G401 (cell line): ENCODE data around the gene HTT. TPM values are rescaled to one million over a fixed set of nuclear protein-coding genes. Genes with fewer than 3 reads are reported as not detected.

Experiments used
- DNase-seq: peaks from one replicate; pipeline ENCODE4 v3.0.0-alpha.2; 2015; ENCODE audit warnings: low spot score
- in situ Hi-C: cut with HindIII; loops from 2 replicates; pipeline ENCODE4 v1.10.0; 2016; ENCODE audit warnings: low sequenced_read_pairs, mixed read lengths
- total RNA-seq: library from RNA; depleted of rRNA; stranded (reverse); fragments of >200 nt; shearing (Covaris generic); gene quantifications from 2 replicates; pipeline ENCODE4 v1.2.3, GENCODE V29; 2014

HTT gene
- total RNA-seq, 1 experiment from 2014 or later, result 52.6 TPM

DNA sequence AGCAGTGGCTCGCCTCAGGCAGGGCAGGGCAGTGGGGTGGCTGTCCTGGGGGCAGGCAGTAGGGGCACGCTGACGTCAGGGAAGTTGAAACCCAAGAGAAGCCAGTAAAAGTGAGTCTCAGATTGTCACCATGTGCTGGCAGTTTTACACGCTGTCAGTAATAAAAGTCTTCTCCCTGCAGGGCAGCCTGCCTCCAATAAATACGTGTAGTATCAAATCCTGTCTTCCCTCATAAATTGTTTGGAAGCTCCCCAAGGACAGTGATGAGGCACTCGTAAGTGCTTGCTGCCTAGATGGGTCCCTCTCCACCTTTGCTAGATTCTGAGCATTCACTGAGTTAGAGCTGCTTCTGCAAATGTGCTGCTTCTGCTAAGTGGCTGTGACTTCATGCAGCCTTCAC, 113.6 kb downstream of the HTT start:
- DNase-seq, result no peak
- in situ Hi-C loops, result no loop called here

- in situ Hi-C loops, result no loop called here
- DNase-seq, result no peak
Observed at GRCh38 chr4:3189459-3189858, 115.0 kb downstream of the HTT start.

DNA sequence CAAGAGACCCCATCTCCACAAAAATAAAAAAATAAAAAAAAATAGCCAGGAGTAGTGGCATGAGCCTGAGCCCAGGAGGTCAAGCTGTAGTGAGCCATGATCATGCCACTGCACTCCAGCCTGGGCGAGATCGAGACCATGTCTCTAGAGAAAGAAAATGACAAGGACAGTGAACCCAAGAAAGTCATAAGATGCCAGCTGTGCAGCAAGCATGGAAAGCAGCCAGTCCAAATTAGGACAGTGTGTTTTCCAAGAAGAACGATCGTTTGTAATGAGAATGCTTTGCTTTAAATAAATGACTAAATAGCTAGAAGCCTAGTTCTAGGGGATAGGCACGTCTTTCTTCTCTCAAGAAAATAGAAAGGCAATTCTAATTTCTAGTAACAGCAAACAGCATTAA, 116.1 kb downstream of the HTT start:
- in situ Hi-C loops, result no loop called here
- no peak for DNase-seq

DNA sequence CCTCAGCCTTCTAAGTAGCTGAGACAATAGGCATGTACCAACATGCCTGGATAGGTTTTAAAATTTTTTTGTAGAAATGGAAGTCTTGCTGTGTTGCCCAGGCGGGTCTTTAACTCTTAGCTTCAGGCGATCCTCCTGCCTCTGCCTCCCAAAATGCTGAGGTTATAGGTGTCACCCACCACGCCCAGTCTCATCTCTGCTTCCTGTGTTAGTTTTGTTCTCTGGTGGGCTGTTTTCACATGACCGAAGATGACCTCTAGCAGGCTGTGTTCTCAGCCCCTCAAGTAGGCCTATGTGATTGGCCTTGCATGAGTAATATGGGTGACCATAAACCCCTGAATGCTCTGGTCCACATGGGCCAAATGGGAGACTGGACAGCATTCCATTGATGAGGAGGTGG, 117.7 kb downstream of the HTT start:
- in situ Hi-C loops, result no loop called here
- DNase-seq, result no peak

DNA sequence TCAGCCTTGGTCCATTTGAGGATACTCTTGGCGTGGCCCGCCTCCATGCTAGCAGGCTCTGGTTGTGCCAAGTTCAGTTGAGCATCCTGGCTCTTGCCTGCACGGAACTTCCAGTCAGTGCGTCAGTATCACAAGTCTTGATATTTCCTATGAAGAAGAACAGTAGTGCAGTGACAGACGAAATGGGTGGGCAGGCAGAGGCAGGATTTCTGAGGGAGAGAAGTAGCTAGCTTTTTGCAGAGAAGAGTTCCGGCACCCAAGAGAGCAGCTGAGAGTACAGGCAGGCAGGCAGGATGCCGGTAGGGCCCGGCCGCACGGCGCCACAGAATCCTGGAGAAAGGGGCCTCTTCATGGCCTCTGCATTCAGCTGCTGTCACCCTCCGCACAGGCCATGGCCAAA, 118.3 kb downstream of the HTT start:
- no peak for DNase-seq
- in situ Hi-C loops, result no loop called here

- DNase-seq, result peak; percentile 66
- in situ Hi-C loops, result no loop called here
Observed at GRCh38 chr4:3193531-3194203, 119.2 kb downstream of the HTT start.

DNA sequence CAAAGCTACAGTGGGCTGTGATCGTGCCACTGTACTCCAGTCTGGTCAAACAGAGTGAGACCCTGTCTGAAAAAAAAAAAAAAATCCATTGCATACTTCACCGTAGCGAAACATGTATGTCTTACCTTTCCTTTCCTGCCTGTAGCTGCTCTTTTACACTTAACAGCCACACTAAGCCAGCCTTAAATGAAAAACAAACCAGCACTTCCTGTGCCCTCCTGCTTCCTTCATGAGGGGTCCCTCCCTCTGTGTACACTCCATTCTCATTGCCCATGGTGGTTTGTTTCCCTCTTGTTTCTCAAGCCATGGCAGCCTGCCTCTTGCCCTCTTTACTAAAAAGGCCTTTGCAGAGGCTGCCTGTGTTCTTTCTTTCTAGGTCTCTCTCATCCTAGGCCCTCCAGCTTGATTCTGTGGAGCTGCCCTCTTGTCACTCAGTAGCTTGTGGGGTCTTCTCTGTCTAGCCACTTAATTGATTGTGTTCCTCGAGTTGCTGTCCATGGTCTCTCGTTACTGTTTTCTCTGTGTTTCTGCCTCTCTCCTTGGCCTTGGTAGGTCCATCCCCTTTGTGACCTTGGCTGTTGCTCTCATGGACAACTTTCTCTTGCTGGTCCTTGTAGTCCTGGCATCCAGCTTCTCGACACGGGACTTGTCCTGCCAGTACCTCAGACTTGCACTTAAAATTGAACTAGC, 122.3 kb downstream of the HTT start:
- in situ Hi-C loops, result no loop called here
- no peak for DNase-seq

DNA sequence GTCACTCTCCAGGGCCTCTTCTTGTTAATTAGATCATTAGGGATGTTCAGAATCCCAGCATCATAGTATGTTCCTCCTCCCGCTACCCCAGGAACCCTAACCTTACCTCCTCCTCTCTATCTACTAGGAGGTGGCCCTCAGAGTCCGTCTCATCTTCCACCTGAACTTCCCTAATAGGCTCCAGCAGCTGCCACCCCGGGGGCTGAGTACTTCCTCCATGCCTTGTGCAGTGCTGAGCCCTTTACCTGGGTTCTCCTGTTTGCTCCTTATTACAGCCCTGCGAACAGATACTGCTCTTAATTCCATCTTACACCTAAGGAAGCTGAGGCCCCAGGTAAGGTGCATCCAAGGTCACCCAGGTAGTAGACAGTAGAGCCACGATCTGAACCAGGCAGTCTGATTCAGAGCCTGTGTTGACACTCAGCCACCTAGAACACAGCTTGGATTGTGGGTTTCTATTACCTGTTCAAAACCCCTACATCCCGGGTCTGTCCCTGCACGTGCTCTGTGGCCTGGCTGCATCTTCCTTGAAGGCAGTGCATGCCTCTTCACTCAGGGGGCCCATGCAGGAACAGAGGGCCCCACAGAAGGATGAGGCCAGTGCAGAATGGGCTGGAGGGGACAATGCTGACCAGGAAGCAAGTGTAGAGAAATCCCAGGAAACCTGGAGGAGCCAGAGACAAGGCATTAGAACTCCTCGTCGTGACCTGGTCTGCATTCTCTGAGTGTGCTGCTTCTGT, 123.1 kb downstream of the HTT start:
- DNase-seq, result no peak
- in situ Hi-C loops, result no loop called here

DNA sequence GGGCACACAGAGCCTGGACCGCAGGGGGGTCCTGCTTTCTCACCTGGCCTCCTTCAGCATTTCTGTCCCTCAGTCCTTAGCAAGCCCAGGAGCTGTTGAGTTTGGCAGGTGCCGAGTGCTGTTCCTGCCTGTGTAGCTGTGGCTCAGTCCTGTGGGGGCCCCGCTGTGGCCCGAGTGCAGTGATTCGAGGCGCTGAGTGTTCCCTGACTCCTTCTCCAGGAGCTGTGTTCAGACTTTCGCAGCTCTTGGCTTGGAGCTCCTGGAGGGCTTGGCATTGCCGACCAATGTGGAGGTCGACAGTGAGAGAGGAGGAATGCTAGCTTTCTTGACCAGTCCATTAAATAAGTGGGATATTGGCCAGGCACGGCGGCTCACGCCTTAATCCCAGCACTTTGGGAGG, 124.4 kb downstream of the HTT start:
- DNase-seq, result no peak
- in situ Hi-C loops, result no loop called here

- in situ Hi-C loops, result no loop called here
- DNase-seq, result no peak
Observed at GRCh38 chr4:3199653-3200422, 125.4 kb downstream of the HTT start.

GRCh38 chr4:3200423-3201090, 126.1 kb downstream of the HTT start:
- in situ Hi-C loops, result no loop called here
- DNase-seq, result no peak

- in situ Hi-C loops, result no loop called here
- no peak for DNase-seq
Observed at GRCh38 chr4:3201718-3202702, 127.5 kb downstream of the HTT start.

- in situ Hi-C loops, result no loop called here
- peak; percentile 25 for DNase-seq
Observed at GRCh38 chr4:3202836-3203820, 128.6 kb downstream of the HTT start.

- DNase-seq, result no peak
- in situ Hi-C loops, result no loop called here
Observed at GRCh38 chr4:3203971-3204431, 129.5 kb downstream of the HTT start.

- DNase-seq, result no peak
- in situ Hi-C loops, result no loop called here
Observed at GRCh38 chr4:3205995-3206394, 131.5 kb downstream of the HTT start.

DNA sequence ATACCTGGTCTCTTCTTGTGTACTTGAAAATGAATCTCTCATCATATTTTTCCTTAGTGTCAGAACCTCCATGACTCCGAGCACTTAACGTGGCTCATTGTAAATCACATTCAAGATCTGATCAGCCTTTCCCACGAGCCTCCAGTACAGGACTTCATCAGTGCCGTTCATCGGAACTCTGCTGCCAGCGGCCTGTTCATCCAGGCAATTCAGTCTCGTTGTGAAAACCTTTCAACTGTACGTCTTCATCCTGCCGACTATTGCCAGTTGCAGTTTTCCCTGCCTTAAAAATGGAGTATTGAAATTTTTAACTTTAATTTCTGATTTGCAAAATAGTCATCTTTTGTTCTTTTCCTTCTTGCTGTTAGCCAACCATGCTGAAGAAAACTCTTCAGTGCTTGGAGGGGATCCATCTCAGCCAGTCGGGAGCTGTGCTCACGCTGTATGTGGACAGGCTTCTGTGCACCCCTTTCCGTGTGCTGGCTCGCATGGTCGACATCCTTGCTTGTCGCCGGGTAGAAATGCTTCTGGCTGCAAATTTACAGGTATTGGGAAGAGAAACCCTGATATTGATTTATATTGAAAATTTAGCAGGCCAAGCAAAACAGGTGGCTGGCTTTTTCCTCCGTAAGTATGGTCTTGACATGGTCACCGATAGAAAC, 132.1 kb downstream of the HTT start:
- no peak for DNase-seq
- in situ Hi-C loops, result no loop called here
